ENCODE results near the gene C22orf42.
"Not testable (repeated sequence)": the region's sequence is repeated elsewhere in the genome, so short reads cannot be mapped to it uniquely, and the experiment has no call there.

Gene C22orf42

GRCh38 chr22:32158712-32159533, at the start of gene C22orf42:
Gene C22orf42, minus strand, starts transcription at chr22:32159303. Its CDS starts 88 bp downstream, at chr22:32159215.
- no peak for DNase-seq (ENCODE audit: low read depth in 4 of 4, low spot score in 1 of 4)

GRCh38 chr22:32208681-32209080, 49.6 kb upstream of the C22orf42 start:
- DNase-seq (ENCODE audit: low read depth in 4 of 4, low spot score in 1 of 4): no peak

GRCh38 chr22:32207971-32208480, 48.9 kb upstream of the C22orf42 start:
- DNase-seq (ENCODE audit: low read depth in 4 of 4, low spot score in 1 of 4): no peak

GRCh38 chr22:32206774-32207758, 48.0 kb upstream of the C22orf42 start:
- no peak for DNase-seq (ENCODE audit: low read depth in 4 of 4, low spot score in 1 of 4)

- no peak for DNase-seq (ENCODE audit: low read depth in 4 of 4, low spot score in 1 of 4)
These were observed 47.1 kb upstream of the C22orf42 start for GRCh38 chr22:32205974-32206773.

- no peak for DNase-seq (ENCODE audit: low read depth in 4 of 4, low spot score in 1 of 4)
These were observed 46.0 kb upstream of the C22orf42 start, which contains the start of gene RFPL2 for GRCh38 chr22:32204856-32205722. Gene RFPL2, minus strand, starts transcription at chr22:32205073. Its CDS starts 2,622 bp downstream, at chr22:32202451.

GRCh38 chr22:32204040-32204855, 45.1 kb upstream of the C22orf42 start:
- no peak for DNase-seq (ENCODE audit: low read depth in 4 of 4, low spot score in 1 of 4)

GRCh38 chr22:32203181-32204039, 44.3 kb upstream of the C22orf42 start:
- no peak for DNase-seq (ENCODE audit: low read depth in 4 of 4, low spot score in 1 of 4)

GRCh38 chr22:32202539-32203180, 43.6 kb upstream of the C22orf42 start:
- no peak for DNase-seq (ENCODE audit: low read depth in 4 of 4, low spot score in 1 of 4)

- DNase-seq (ENCODE audit: low read depth in 4 of 4, low spot score in 1 of 4): no peak
These were observed 43.0 kb upstream of the C22orf42 start for GRCh38 chr22:32202161-32202538.

- no peak for DNase-seq (ENCODE audit: low read depth in 4 of 4, low spot score in 1 of 4)
These were observed 41.6 kb upstream of the C22orf42 start for GRCh38 chr22:32200752-32201151.

GRCh38 chr22:32199961-32200360, 40.9 kb upstream of the C22orf42 start:
- DNase-seq (ENCODE audit: low read depth in 4 of 4, low spot score in 1 of 4): no peak

- no peak for DNase-seq (ENCODE audit: low read depth in 4 of 4, low spot score in 1 of 4)
These were observed 40.2 kb upstream of the C22orf42 start for GRCh38 chr22:32199341-32199740.

- not testable (repeated sequence) for DNase-seq (ENCODE audit: low read depth in 4 of 4, low spot score in 1 of 4)
These were observed 38.6 kb upstream of the C22orf42 start for GRCh38 chr22:32197553-32198226.

- not testable (repeated sequence) for DNase-seq (ENCODE audit: low read depth in 4 of 4, low spot score in 1 of 4)
These were observed 36.8 kb upstream of the C22orf42 start for GRCh38 chr22:32195900-32196299.

GRCh38 chr22:32193346-32193745, 34.2 kb upstream of the C22orf42 start:
- not testable (repeated sequence) for DNase-seq (ENCODE audit: low read depth in 4 of 4, low spot score in 1 of 4)

GRCh38 chr22:32191021-32191420, 31.9 kb upstream of the C22orf42 start:
- DNase-seq (ENCODE audit: low read depth in 4 of 4, low spot score in 1 of 4): not testable (repeated sequence)

Data from stimulated activated CD4-positive, alpha-beta T cell treated with anti-CD3 and anti-CD28 coated beads, Interleukin-1b, Interleukin-23, amount 100 ng/mL, for 24 hours (primary cell).